Activated naive CD4-positive, alpha-beta T cell treated with anti-CD3 and anti-CD28 coated beads, Interleukin-2, amount 10 ng/mL, durations not matched to agents 7 days and 5 days (primary cell): ENCODE results near the gene KCNK2.

Experiments used
- CTCF ChIA-PET: fragments of 350-600 bp; sonication (Branson Sonifier 250); formaldehyde crosslinking; loops from one replicate; lab custom pipeline; 2021; ENCODE audit warnings: antibody characterized with exemption; lab: Charles Lee
- DNase-seq: peaks from one replicate; pipeline ENCODE4 v3.0.0-alpha.2; 2020
- H3K27ac Mint-ChIP-seq: one replicate; pipeline ENCODE4 v1.8.0; 2021; ENCODE audit warnings: mild to moderate bottlenecking, moderate library complexity, mixed read lengths
- H3K27me3 Mint-ChIP-seq: one replicate; pipeline ENCODE4 v1.8.0; 2021; ENCODE audit warnings: mild to moderate bottlenecking, mixed read lengths
- H3K36me3 Mint-ChIP-seq: one replicate; pipeline ENCODE4 v1.8.0; 2021; ENCODE audit warnings: mixed read lengths
- H3K4me1 Mint-ChIP-seq: one replicate; pipeline ENCODE4 v1.8.0; 2021; ENCODE audit warnings: mixed read lengths
- H3K4me3 Mint-ChIP-seq: one replicate; pipeline ENCODE4 v1.8.0; 2021; ENCODE audit warnings: mild to moderate bottlenecking, moderate library complexity, mixed read lengths
- H3K9me3 Mint-ChIP-seq: one replicate; pipeline ENCODE4 v1.8.0; 2021; ENCODE audit warnings: mixed read lengths

KCNK2 gene

GRCh38 chr1:215226757-215227156, 144.2 kb downstream of the KCNK2 start:
- no peaks in the 10 kb centered on the region for H3K36me3 Mint-ChIP-seq
- CTCF ChIA-PET: no interaction called here
- H3K4me3 Mint-ChIP-seq: no peak overlapping the region
- no peaks in the 10 kb centered on the region for H3K27me3 Mint-ChIP-seq
- no peaks in the 10 kb centered on the region for H3K9me3 Mint-ChIP-seq
- H3K4me1 Mint-ChIP-seq: no peaks in the 10 kb centered on the region
- no peak for DNase-seq
- H3K27ac Mint-ChIP-seq: no peak overlapping the region

- no peaks in the 10 kb centered on the region for H3K9me3 Mint-ChIP-seq
- CTCF ChIA-PET: no interaction called here
Measured at GRCh38 chr1:215228193-215228592, 145.7 kb downstream of the KCNK2 start.

GRCh38 chr1:215241451-215241850, 158.9 kb downstream of the KCNK2 start:
- Mint-ChIP-seq H3K27ac (no peak overlapping the region), H3K4me3 (no peak overlapping the region), H3K27me3 (no peaks in the 10 kb centered on the region), H3K9me3 (no peaks in the 10 kb centered on the region), H3K4me1 (no peaks in the 10 kb centered on the region), H3K36me3 (no peaks in the 10 kb centered on the region)
- CTCF ChIA-PET: no interaction called here
- DNase-seq: no peak

More at GRCh38 chr1:215228193-215228592, 145.7 kb downstream of the KCNK2 start:
- H3K27me3 Mint-ChIP-seq: no peaks in the 10 kb centered on the region
- H3K27ac Mint-ChIP-seq: no peak overlapping the region
- H3K36me3 Mint-ChIP-seq: no peaks in the 10 kb centered on the region
- H3K4me1 Mint-ChIP-seq: no peaks in the 10 kb centered on the region
- no peak for DNase-seq
- H3K4me3 Mint-ChIP-seq: no peak overlapping the region

GRCh38 chr1:215243345-215244054, 161.0 kb downstream of the KCNK2 start:
- Mint-ChIP-seq H3K27me3 (no peaks in the 10 kb centered on the region), H3K27ac (no peak overlapping the region), H3K4me3 (no peak overlapping the region), H3K9me3 (no peaks in the 10 kb centered on the region), H3K36me3 (no peaks in the 10 kb centered on the region), H3K4me1 (no peaks in the 10 kb centered on the region)
- CTCF ChIA-PET: no interaction called here
- no peak for DNase-seq

GRCh38 chr1:215250913-215251312, 168.4 kb downstream of the KCNK2 start:
- Mint-ChIP-seq H3K36me3 (no peaks in the 10 kb centered on the region), H3K9me3 (no peaks in the 10 kb centered on the region), H3K4me3 (no peak overlapping the region), H3K27me3 (no peaks in the 10 kb centered on the region), H3K4me1 (no peaks in the 10 kb centered on the region), H3K27ac (no peak overlapping the region)
- CTCF ChIA-PET: no interaction called here
- no peak for DNase-seq

- CTCF ChIA-PET: no interaction called here
- H3K27me3 Mint-ChIP-seq: no peaks in the 10 kb centered on the region
- H3K4me1 Mint-ChIP-seq: no peaks in the 10 kb centered on the region
- no peak overlapping the region for H3K4me3 Mint-ChIP-seq
- no peak for DNase-seq
- H3K36me3 Mint-ChIP-seq: no peaks in the 10 kb centered on the region
- H3K27ac Mint-ChIP-seq: no peak overlapping the region
- H3K9me3 Mint-ChIP-seq: no peaks in the 10 kb centered on the region
Measured at GRCh38 chr1:215251428-215251827, 168.9 kb downstream of the KCNK2 start.

GRCh38 chr1:215252164-215252563, 169.6 kb downstream of the KCNK2 start:
- CTCF ChIA-PET: no interaction called here
- H3K9me3 Mint-ChIP-seq: no peaks in the 10 kb centered on the region
- no peaks in the 10 kb centered on the region for H3K36me3 Mint-ChIP-seq
- DNase-seq: no peak
- no peaks in the 10 kb centered on the region for H3K27me3 Mint-ChIP-seq
- H3K4me1 Mint-ChIP-seq: no peaks in the 10 kb centered on the region
- no peak overlapping the region for H3K4me3 Mint-ChIP-seq
- no peak overlapping the region for H3K27ac Mint-ChIP-seq

- Mint-ChIP-seq H3K36me3 (no peaks in the 10 kb centered on the region), H3K27ac (no peak overlapping the region), H3K4me1 (no peaks in the 10 kb centered on the region), H3K27me3 (no peaks in the 10 kb centered on the region), H3K9me3 (no peaks in the 10 kb centered on the region), H3K4me3 (no peak overlapping the region)
- DNase-seq: no peak
- CTCF ChIA-PET: no interaction called here
Measured at GRCh38 chr1:215256936-215257679, 174.6 kb downstream of the KCNK2 start.

GRCh38 chr1:215260711-215261110, 178.2 kb downstream of the KCNK2 start:
- H3K9me3 Mint-ChIP-seq: peaks cover 2% of the 10 kb centered on the region
- no peak overlapping the region for H3K27ac Mint-ChIP-seq
- no peaks in the 10 kb centered on the region for H3K36me3 Mint-ChIP-seq
- no peak overlapping the region for H3K4me3 Mint-ChIP-seq
- DNase-seq: no peak
- no peaks in the 10 kb centered on the region for H3K4me1 Mint-ChIP-seq
- no peaks in the 10 kb centered on the region for H3K27me3 Mint-ChIP-seq
- CTCF ChIA-PET: no interaction called here

- Mint-ChIP-seq H3K27ac (no peak overlapping the region), H3K4me3 (no peak overlapping the region), H3K27me3 (no peaks in the 10 kb centered on the region), H3K9me3 (peaks cover 2% of the 10 kb centered on the region), H3K4me1 (no peaks in the 10 kb centered on the region), H3K36me3 (no peaks in the 10 kb centered on the region)
- DNase-seq: no peak
- CTCF ChIA-PET: no interaction called here
Measured at GRCh38 chr1:215262106-215262505, 179.6 kb downstream of the KCNK2 start.

GRCh38 chr1:215263636-215264035, 181.1 kb downstream of the KCNK2 start:
- H3K4me3 Mint-ChIP-seq: no peak overlapping the region
- CTCF ChIA-PET: no interaction called here
- no peak for DNase-seq
- peaks cover 2% of the 10 kb centered on the region for H3K9me3 Mint-ChIP-seq
- H3K27ac Mint-ChIP-seq: no peak overlapping the region
- no peaks in the 10 kb centered on the region for H3K36me3 Mint-ChIP-seq
- no peaks in the 10 kb centered on the region for H3K4me1 Mint-ChIP-seq
- no peaks in the 10 kb centered on the region for H3K27me3 Mint-ChIP-seq

GRCh38 chr1:215264649-215265048, 182.1 kb downstream of the KCNK2 start:
- Mint-ChIP-seq H3K9me3 (peaks cover 2% of the 10 kb centered on the region), H3K36me3 (no peaks in the 10 kb centered on the region)

GRCh38 chr1:215267495-215267894, 185.0 kb downstream of the KCNK2 start:
- H3K4me3 Mint-ChIP-seq: no peak overlapping the region
- H3K9me3 Mint-ChIP-seq: peaks cover 6% of the 10 kb centered on the region
- CTCF ChIA-PET: no interaction called here
- no peaks in the 10 kb centered on the region for H3K4me1 Mint-ChIP-seq
- no peak overlapping the region for H3K27ac Mint-ChIP-seq
- DNase-seq: no peak
- H3K27me3 Mint-ChIP-seq: no peaks in the 10 kb centered on the region
- H3K36me3 Mint-ChIP-seq: no peaks in the 10 kb centered on the region

More at GRCh38 chr1:215264649-215265048, 182.1 kb downstream of the KCNK2 start:
- H3K4me3 Mint-ChIP-seq: no peak overlapping the region
- H3K27ac Mint-ChIP-seq: no peak overlapping the region
- CTCF ChIA-PET: no interaction called here
- DNase-seq: no peak
- no peaks in the 10 kb centered on the region for H3K27me3 Mint-ChIP-seq
- H3K4me1 Mint-ChIP-seq: no peaks in the 10 kb centered on the region

- Mint-ChIP-seq H3K36me3 (no peaks in the 10 kb centered on the region), H3K4me3 (no peak overlapping the region), H3K27ac (no peak overlapping the region), H3K27me3 (no peaks in the 10 kb centered on the region), H3K4me1 (no peaks in the 10 kb centered on the region), H3K9me3 (peaks cover 6% of the 10 kb centered on the region)
- DNase-seq: no peak
- CTCF ChIA-PET: no interaction called here
Measured at GRCh38 chr1:215269955-215270354, 187.4 kb downstream of the KCNK2 start.
